PFSK-1 (cell line): ENCODE data around the gene IFTAP.

ENCODE experiments used
- FOXP2 ChIP-seq: optimal IDR thresholded peaks from 2 replicates; pipeline ENCODE3; 2011; ENCODE audit warnings: borderline replicate concordance, control low read depth, inconsistent platforms; ENCODE audit not compliant: insufficient read depth; ENCODE audit errors: extremely low read length, extremely low read depth
- POLR2AphosphoS5 ChIP-seq: IDR thresholded peaks from 2 replicates; pipeline ENCODE4 v1.6.1; 2012; ENCODE audit warnings: low read depth, mild to moderate bottlenecking, control low read depth, low read length, moderate library complexity
- SIN3A ChIP-seq: IDR thresholded peaks from 2 replicates; pipeline ENCODE4 v1.6.1; 2012; ENCODE audit warnings: mild to moderate bottlenecking, low read length, moderate library complexity, borderline replicate concordance; ENCODE audit not compliant: insufficient read depth
- TAF1 ChIP-seq: IDR thresholded peaks from 2 replicates; pipeline ENCODE4 v1.6.1; 2012; ENCODE audit warnings: low read length, control low read depth, borderline replicate concordance; ENCODE audit not compliant: insufficient read depth
- TF ChIP-seq, protein P1 (sequence below), 2 experiments: IDR thresholded peaks; 2 replicates each; pipeline versions ENCODE4 v1.6.1 to v1.8.0; 2011 to 2012; ENCODE audit warnings: low read depth in 2 of 2, low read length in 2 of 2, control low read depth in 1 of 2, inconsistent platforms in 1 of 2, mild to moderate bottlenecking in 1 of 2, moderate library complexity in 1 of 2; ENCODE audit not compliant: insufficient read depth in 1 of 2

IFTAP gene

GRCh38 chr11:36590513-36590912 lies 3.8 kb upstream of the IFTAP start:
- TF ChIP-seq TAF1 = no peak
- no peak for TF ChIP-seq FOXP2
- no peak for TF ChIP-seq SIN3A
- TF ChIP-seq, protein P1, sequence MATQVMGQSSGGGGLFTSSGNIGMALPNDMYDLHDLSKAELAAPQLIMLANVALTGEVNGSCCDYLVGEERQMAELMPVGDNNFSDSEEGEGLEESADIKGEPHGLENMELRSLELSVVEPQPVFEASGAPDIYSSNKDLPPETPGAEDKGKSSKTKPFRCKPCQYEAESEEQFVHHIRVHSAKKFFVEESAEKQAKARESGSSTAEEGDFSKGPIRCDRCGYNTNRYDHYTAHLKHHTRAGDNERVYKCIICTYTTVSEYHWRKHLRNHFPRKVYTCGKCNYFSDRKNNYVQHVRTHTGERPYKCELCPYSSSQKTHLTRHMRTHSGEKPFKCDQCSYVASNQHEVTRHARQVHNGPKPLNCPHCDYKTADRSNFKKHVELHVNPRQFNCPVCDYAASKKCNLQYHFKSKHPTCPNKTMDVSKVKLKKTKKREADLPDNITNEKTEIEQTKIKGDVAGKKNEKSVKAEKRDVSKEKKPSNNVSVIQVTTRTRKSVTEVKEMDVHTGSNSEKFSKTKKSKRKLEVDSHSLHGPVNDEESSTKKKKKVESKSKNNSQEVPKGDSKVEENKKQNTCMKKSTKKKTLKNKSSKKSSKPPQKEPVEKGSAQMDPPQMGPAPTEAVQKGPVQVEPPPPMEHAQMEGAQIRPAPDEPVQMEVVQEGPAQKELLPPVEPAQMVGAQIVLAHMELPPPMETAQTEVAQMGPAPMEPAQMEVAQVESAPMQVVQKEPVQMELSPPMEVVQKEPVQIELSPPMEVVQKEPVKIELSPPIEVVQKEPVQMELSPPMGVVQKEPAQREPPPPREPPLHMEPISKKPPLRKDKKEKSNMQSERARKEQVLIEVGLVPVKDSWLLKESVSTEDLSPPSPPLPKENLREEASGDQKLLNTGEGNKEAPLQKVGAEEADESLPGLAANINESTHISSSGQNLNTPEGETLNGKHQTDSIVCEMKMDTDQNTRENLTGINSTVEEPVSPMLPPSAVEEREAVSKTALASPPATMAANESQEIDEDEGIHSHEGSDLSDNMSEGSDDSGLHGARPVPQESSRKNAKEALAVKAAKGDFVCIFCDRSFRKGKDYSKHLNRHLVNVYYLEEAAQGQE (IDR thresholded peaks at IDR 0.05; ENCODE audit: insufficient read depth in 1 of 2, low read depth in 2 of 2, low read length in 2 of 2) = no peak
- no peak for TF ChIP-seq POLR2AphosphoS5

- TF ChIP-seq FOXP2 (no peak), TAF1 (no peak), SIN3A (no peak), POLR2AphosphoS5 (no peak)
- TF ChIP-seq, protein P1 (IDR thresholded peaks at IDR 0.05; ENCODE audit: insufficient read depth in 1 of 2, low read depth in 2 of 2, low read length in 2 of 2) = no peak
Measured at GRCh38 chr11:36591433-36591832, 2.9 kb upstream of the IFTAP start.

DNA sequence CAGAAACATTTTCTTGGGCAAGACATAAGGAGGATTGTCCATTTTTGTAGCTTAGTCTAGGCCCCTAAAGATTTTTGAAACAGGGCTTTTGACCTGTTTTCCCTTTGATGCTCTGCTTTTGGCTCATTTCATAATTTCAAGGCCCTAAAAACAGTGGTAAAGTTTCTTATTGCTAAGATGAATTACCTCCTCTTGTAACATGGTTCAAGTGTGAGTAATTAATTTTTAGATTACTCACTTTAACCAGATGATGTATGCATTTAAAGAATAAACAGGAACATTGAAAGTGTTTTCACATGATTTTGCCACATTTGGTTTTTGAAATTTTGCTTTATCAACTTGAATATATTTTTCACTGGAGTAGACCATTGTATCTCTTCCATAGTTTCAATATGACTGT lies 2.6 kb downstream of the IFTAP start:
- TF ChIP-seq POLR2AphosphoS5 (no peak), FOXP2 (no peak), TAF1 (no peak), SIN3A (no peak)
- TF ChIP-seq, protein P1 (IDR thresholded peaks at IDR 0.05; ENCODE audit: insufficient read depth in 1 of 2, low read depth in 2 of 2, low read length in 2 of 2) = no peak

GRCh38 chr11:36598051-36598450 lies 3.7 kb downstream of the IFTAP start, which contains the start of gene RAG2:
TSS of gene RAG2 (minus strand) at chr11:36598236. CDS start at chr11:36594168, 4,068 bp downstream.
- no peak for TF ChIP-seq POLR2AphosphoS5
- TF ChIP-seq, protein P1 (IDR thresholded peaks at IDR 0.05; ENCODE audit: insufficient read depth in 1 of 2, low read depth in 2 of 2, low read length in 2 of 2) = no peak
- no peak for TF ChIP-seq SIN3A
- TF ChIP-seq FOXP2 = no peak
- TF ChIP-seq TAF1 = no peak

DNA sequence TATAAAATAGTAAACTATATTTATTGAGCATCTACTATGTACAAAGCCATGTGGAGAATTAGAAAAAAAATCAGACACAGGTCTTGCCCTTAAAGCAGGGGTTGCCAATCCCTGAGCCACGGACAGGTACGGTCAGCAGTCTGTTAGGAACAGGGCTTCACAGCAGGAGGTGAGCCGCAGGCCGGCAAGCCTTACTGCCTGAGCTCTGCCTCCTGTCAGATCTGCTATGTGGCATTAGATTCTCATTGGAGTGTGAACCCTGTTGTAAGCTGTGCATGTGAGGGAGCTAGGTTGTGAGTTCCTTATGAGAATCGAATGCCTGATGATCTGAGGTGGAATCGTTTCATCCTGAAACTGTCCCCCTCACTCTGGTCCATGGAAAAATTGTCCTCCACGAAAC lies 5.9 kb downstream of the IFTAP start:
- TF ChIP-seq, protein P1 (IDR thresholded peaks at IDR 0.05; ENCODE audit: insufficient read depth in 1 of 2, low read depth in 2 of 2, low read length in 2 of 2) = no peak
- no peak for TF ChIP-seq TAF1
